Uterus (tissue), 4 donors: ENCODE measurements around the gene MCTP1. TPM values are rescaled to one million over a fixed set of nuclear protein-coding genes. Genes with fewer than 3 reads are reported as not detected.

Experiments
- DNase-seq, 2 donors: peaks; one replicate each; pipeline ENCODE4 v3.0.0-alpha.2; 2019 to 2020
- H3K27ac ChIP-seq, 2 donors: fragments of 200-600 bp; sonication (generic); 1 replicate in 1 of 2; 2 replicates in 1 of 2; pipeline ENCODE4 v1.5.1; 2016 to 2018
- H3K27me3 ChIP-seq, 2 donors: fragments of 200-600 bp; sonication (generic); one replicate each; pipeline ENCODE4 v1.5.1; 2018 to 2019; ENCODE audit warnings: control low read depth in 1 of 2
- H3K36me3 ChIP-seq, 2 donors: fragments of 200-600 bp; sonication (generic); one replicate each; pipeline ENCODE4 v1.5.1; 2019; ENCODE audit warnings: control low read depth in 1 of 2
- H3K4me1 ChIP-seq, 2 donors: fragments of 200-600 bp; sonication (generic); one replicate each; pipeline ENCODE4 v1.5.1; 2018 to 2019; ENCODE audit warnings: control low read depth in 1 of 2
- H3K4me3 ChIP-seq, 2 donors: fragments of 200-600 bp; sonication (generic); 1 replicate in 1 of 2; 2 replicates in 1 of 2; pipeline ENCODE4 v1.5.1; 2018 to 2019; ENCODE audit warnings: mild to moderate bottlenecking in 1 of 2
- H3K9me3 ChIP-seq, 2 donors: fragments of 200-600 bp; sonication (generic); one replicate each; pipeline ENCODE4 v1.5.1; 2019; ENCODE audit warnings: control low read depth in 1 of 2
- CTCF ChIP-seq, 4 experiments: fragments of 200-600 bp in 2 of 4; fragments of 450-650 bp in 2 of 4; sonication (generic) in 2 of 4; IDR thresholded peaks; one replicate each; pipeline ENCODE4 v1.5.1; 2016 to 2019; ENCODE audit warnings: antibody characterized with exemption in 4 of 4, mild to moderate bottlenecking in 2 of 4, moderate library complexity in 1 of 4
- POLR2A ChIP-seq, 2 donors: fragments of 450-650 bp; IDR thresholded peaks; one replicate each; pipeline ENCODE4 v1.6.1; 2016; ENCODE audit warnings: antibody characterized with exemption in 2 of 2, mild to moderate bottlenecking in 1 of 2, moderate library complexity in 1 of 2
- intact Hi-C: fragments of 100-400 bp; cut with DNase I; formaldehyde crosslinking; loops from one replicate; pipeline ENCODE4 v1.15.1; 2023; ENCODE audit warnings: low total_unique reads
- total RNA-seq, 4 donors: library from RNA; depleted of rRNA in 3 of 4; stranded (reverse); fragments of >200 nt in 3 of 4; gene quantifications; one replicate each; pipeline versions ENCODE4 v1.1.0 to v1.2.4, GENCODE V29; 2014 to 2023
- donor health status: DM: yes; HTN: yes; CAD: no.

MCTP1 gene
- total RNA-seq, 4 donors from 2014 or later: 25.3 to 114 (median 27.6) TPM

GRCh38 chr5:94911276-94911675, 373.6 kb downstream of the MCTP1 start:
- no peaks in the 10 kb centered on the region for H3K9me3 ChIP-seq
- no peak overlapping the region for H3K4me3 ChIP-seq
- H3K4me1 ChIP-seq: no peaks in the 10 kb centered on the region
- H3K27ac ChIP-seq: no peak overlapping the region
- DNase-seq: no peak
- intact Hi-C loops: no loop called here
- no peaks in the 10 kb centered on the region for H3K27me3 ChIP-seq
- H3K36me3 ChIP-seq: no peaks in the 10 kb centered on the region
- TF ChIP-seq POLR2A (IDR thresholded peaks at IDR 0.05) (no peak), CTCF (IDR thresholded peaks at IDR 0.05) (no peak)

- DNase-seq: no peak
- TF ChIP-seq CTCF (IDR thresholded peaks at IDR 0.05) (no peak), POLR2A (IDR thresholded peaks at IDR 0.05) (no peak)
These were observed 374.2 kb downstream of the MCTP1 start for GRCh38 chr5:94910721-94911120.

GRCh38 chr5:94908889-94909480, 375.9 kb downstream of the MCTP1 start:
- Histone ChIP-seq H3K36me3 (no peaks in the 10 kb centered on the region), H3K27ac (no peak overlapping the region), H3K9me3 (no peaks in the 10 kb centered on the region), H3K4me1 (no peaks in the 10 kb centered on the region), H3K27me3 (no peaks in the 10 kb centered on the region), H3K4me3 (no peak overlapping the region)
- intact Hi-C loops: no loop called here
- TF ChIP-seq POLR2A (IDR thresholded peaks at IDR 0.05): no peak
- peak; percentile 15 to 42 (median 36) for TF ChIP-seq CTCF (IDR thresholded peaks at IDR 0.05)
- no peak for DNase-seq

More at GRCh38 chr5:94910721-94911120, 374.2 kb downstream of the MCTP1 start:
- Histone ChIP-seq H3K27me3 (no peaks in the 10 kb centered on the region), H3K4me3 (no peak overlapping the region), H3K4me1 (no peaks in the 10 kb centered on the region), H3K36me3 (no peaks in the 10 kb centered on the region), H3K27ac (no peak overlapping the region), H3K9me3 (no peaks in the 10 kb centered on the region)
- intact Hi-C loops: no loop called here

GRCh38 chr5:94906750-94907149, 378.1 kb downstream of the MCTP1 start:
- intact Hi-C loops: no loop called here

GRCh38 chr5:94903726-94904125, 381.2 kb downstream of the MCTP1 start:
- DNase-seq: no peak
- Histone ChIP-seq H3K27ac (no peak overlapping the region), H3K4me1 (no peaks in the 10 kb centered on the region), H3K9me3 (no peaks in the 10 kb centered on the region), H3K36me3 (no peaks in the 10 kb centered on the region), H3K4me3 (no peak overlapping the region), H3K27me3 (no peaks in the 10 kb centered on the region)
- TF ChIP-seq POLR2A (IDR thresholded peaks at IDR 0.05): no peak
- intact Hi-C loops: no loop called here

More at GRCh38 chr5:94906750-94907149, 378.1 kb downstream of the MCTP1 start:
- Histone ChIP-seq H3K36me3 (no peaks in the 10 kb centered on the region), H3K27me3 (no peaks in the 10 kb centered on the region), H3K4me1 (no peaks in the 10 kb centered on the region), H3K27ac (no peak overlapping the region), H3K9me3 (no peaks in the 10 kb centered on the region), H3K4me3 (no peak overlapping the region)
- TF ChIP-seq CTCF (IDR thresholded peaks at IDR 0.05): no peak
- TF ChIP-seq POLR2A (IDR thresholded peaks at IDR 0.05): no peak
- no peak for DNase-seq
